Common myeloid progenitor, CD34-positive (primary cell): Measurements from ENCODE around the gene NAT10.
"Not testable (repeated sequence)": the region's sequence is repeated elsewhere in the genome, so short reads cannot be mapped to it uniquely, and the experiment has no call there.

Experiments used
- CTCF ChIA-PET: fragments of 350-600 bp; sonication (Branson Sonifier 250); formaldehyde crosslinking; loops from one replicate; lab custom pipeline; 2021; ENCODE audit warnings: antibody characterized with exemption; lab: Charles Lee
- POLR2A ChIA-PET: fragments of 350-600 bp; sonication (Branson Sonifier 250); formaldehyde crosslinking; loops from one replicate; lab custom pipeline; 2021; ENCODE audit warnings: antibody characterized with exemption; lab: Charles Lee
- DNase-seq, 3 donors: peaks; one replicate each; pipeline versions ENCODE4 v3.0.0 to v3.0.0-alpha.2; 2013
- H3K27ac ChIP-seq, 2 experiments: 1 replicate in 1 of 2; 2 replicates in 1 of 2; pipeline ENCODE4 v1.7.0; 2013; ENCODE audit warnings: inconsistent platforms in 2 of 2, low read length in 2 of 2, mild to moderate bottlenecking in 2 of 2, low read depth in 1 of 2, moderate library complexity in 1 of 2; ENCODE audit not compliant: severe bottlenecking in 2 of 2, insufficient read depth in 1 of 2, poor library complexity in 1 of 2
- H3K27me3 ChIP-seq, 5 experiments: replicated peaks in 2 of 5; 1 replicate in 3 of 5; 2 replicates in 2 of 5; pipeline versions ENCODE4 v1.6.1 to v1.7.0; 2013; ENCODE audit warnings: low read length in 4 of 5, mild to moderate bottlenecking in 2 of 5, moderate library complexity in 2 of 5, inconsistent platforms in 1 of 5; ENCODE audit not compliant: insufficient read depth in 5 of 5, control insufficient read depth in 4 of 5
- H3K36me3 ChIP-seq, 4 experiments: 1 replicate in 2 of 4; 2 replicates in 2 of 4; pipeline versions ENCODE4 v1.6.1 to v1.7.0; 2013; ENCODE audit warnings: low read length in 3 of 4, control low read depth in 1 of 4, mild to moderate bottlenecking in 1 of 4; ENCODE audit not compliant: control insufficient read depth in 4 of 4, insufficient read depth in 4 of 4
- H3K4me1 ChIP-seq, 4 experiments: 1 replicate in 3 of 4; 2 replicates in 1 of 4; pipeline versions ENCODE4 v1.6.1 to v1.7.1; 2013; ENCODE audit warnings: low read length in 3 of 4, mild to moderate bottlenecking in 3 of 4, control low read depth in 1 of 4, inconsistent platforms in 1 of 4, moderate library complexity in 1 of 4; ENCODE audit not compliant: control insufficient read depth in 4 of 4, insufficient read depth in 4 of 4; ENCODE audit errors: control extremely low read depth in 1 of 4
- H3K4me3 ChIP-seq, 7 experiments: 1 replicate in 4 of 7; 2 replicates in 3 of 7; pipeline versions ENCODE4 v1.5.1 to v1.7.0; 2013; ENCODE audit warnings: mild to moderate bottlenecking in 7 of 7, low read length in 6 of 7, moderate library complexity in 6 of 7, inconsistent platforms in 2 of 7, low read depth in 2 of 7, control low read depth in 1 of 7; ENCODE audit not compliant: insufficient read depth in 4 of 7, control insufficient read depth in 1 of 7; ENCODE audit errors: extremely low read depth in 1 of 7
- H3K9me3 ChIP-seq, 5 experiments: 1 replicate in 4 of 5; 2 replicates in 1 of 5; pipeline versions ENCODE4 v1.6.1 to v1.7.1; 2013; ENCODE audit warnings: low read length in 4 of 5, mild to moderate bottlenecking in 2 of 5, inconsistent platforms in 1 of 5, low read depth in 1 of 5, moderate library complexity in 1 of 5; ENCODE audit not compliant: control insufficient read depth in 4 of 5, insufficient read depth in 2 of 5; ENCODE audit errors: control extremely low read depth in 1 of 5
- WGBS: methylation state at CpG from one replicate; pipeline ENCODE4 v1.1.5; 2013; ENCODE audit not compliant: insufficient coverage; 5-methylcytosine and 5-hydroxymethylcytosine counted together

The NAT10 gene

GRCh38 chr11:34178209-34178821 lies 72.9 kb downstream of the NAT10 start:
- ChIA-PET CTCF (interaction anchor here (1.9 to 2.6 kb wide), 5 partner anchors 8 to 289 kb away, joined by 5 to 12 read pairs (median 7); no protein-coding TSS in a partner anchor), POLR2A (no interaction called here)
- no peak overlapping the region for H3K27ac ChIP-seq
- no peaks in the 10 kb centered on the region for H3K27me3 ChIP-seq
- DNase-seq: no peak
- H3K36me3 ChIP-seq: no peaks in the 10 kb centered on the region
- H3K9me3 ChIP-seq: no peaks in the 10 kb centered on the region
- over 99% methylated on average over 9 of the region's 10 CpGs for WGBS
- H3K4me3 ChIP-seq: no peak overlapping the region
- peaks cover 0 to 27% (median 8%) of the 10 kb centered on the region in 4 experiments for H3K4me1 ChIP-seq

DNA sequence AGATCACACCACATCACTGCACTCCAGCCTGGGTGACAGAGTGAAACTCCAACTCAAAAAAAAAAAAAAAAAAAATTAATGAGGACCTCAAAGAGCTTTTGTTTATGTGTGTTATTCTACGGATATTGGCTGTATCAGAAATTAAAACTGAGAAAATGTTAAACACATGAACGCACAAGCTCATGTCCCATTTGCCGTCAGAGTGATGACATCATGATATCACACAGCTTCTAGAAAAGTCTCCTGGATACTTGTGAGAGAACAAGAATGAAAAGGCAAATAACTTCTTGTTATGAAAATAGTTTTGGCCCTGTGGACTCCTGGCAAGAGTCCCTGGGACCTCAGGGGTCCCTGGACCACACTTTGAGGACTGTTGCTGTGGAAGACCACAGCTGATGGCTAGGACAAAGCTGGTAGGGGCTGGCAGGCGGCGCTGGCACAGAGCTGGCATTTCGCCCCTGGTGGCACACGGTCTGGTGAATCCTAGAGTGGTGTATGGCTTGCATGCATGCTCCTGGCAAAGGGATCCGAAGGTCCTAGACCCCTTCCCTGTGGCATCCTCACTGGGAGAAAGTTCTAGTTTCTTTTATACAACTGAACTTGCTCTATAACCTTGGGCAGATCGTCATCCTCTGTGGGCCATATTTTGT lies 73.7 kb downstream of the NAT10 start:
- no peaks in the 10 kb centered on the region for H3K27me3 ChIP-seq
- ChIA-PET CTCF (interaction anchor here (1.2 to 2.6 kb wide), 6 partner anchors 9 to 289 kb away, joined by 3 to 9 read pairs (median 6); no protein-coding TSS in a partner anchor), POLR2A (interaction anchor here (0.6 kb wide), 1 partner anchor 179 kb away, joined by 3 read pairs; the partner anchor contains the start of gene ABTB2)
- H3K4me1 ChIP-seq: peaks cover 0 to 27% (median 6%) of the 10 kb centered on the region in 4 experiments
- no peaks in the 10 kb centered on the region for H3K9me3 ChIP-seq
- 100% methylated on average over 9 of the region's 9 CpGs for WGBS
- no peaks in the 10 kb centered on the region for H3K36me3 ChIP-seq
- DNase-seq: no peak
- H3K27ac ChIP-seq: no peak overlapping the region
- no peak overlapping the region for H3K4me3 ChIP-seq

DNA sequence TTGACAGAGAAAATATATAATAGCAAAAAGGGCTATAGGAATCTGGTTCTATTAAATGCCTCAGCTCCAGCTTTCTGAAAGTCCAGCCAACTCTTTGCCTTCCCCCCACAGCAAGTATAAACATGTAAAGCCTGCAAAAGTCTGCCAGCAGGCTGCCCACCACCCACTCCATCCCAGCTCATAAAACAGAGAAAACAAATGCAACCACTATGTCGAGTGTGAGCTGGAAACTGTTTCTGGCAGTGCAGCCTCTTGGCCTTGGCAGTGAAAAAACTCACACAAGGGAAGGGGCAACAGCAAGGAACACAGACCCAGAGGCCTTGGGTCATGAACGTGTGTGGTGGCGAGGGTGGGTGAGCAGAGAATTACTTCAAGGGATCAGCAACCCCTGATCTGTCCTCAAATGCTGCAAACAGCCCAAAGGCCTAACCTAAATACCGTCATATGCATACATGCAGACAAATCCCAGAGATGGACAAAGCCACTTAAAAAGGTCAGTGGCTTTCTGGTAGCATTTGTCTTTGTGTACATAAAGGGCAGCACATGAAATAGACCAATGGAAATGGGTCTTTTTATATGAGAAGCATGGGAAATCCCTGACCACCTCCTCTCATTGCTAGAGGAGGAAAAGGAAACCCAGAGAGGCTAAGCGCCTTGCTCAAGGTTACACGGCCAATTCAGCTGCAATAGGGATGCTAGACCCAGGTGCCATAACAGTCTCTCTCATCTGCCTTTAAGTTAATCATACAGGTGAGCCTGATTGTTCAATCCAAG lies 74.8 kb downstream of the NAT10 start:
- no peak overlapping the region for H3K4me3 ChIP-seq
- H3K36me3 ChIP-seq: no peaks in the 10 kb centered on the region
- no peak for DNase-seq
- H3K9me3 ChIP-seq: no peaks in the 10 kb centered on the region
- H3K4me1 ChIP-seq: peaks cover 0 to 21% (median under 1%) of the 10 kb centered on the region in 4 experiments
- no peak overlapping the region for H3K27ac ChIP-seq
- H3K27me3 ChIP-seq: no peaks in the 10 kb centered on the region
- 95% methylated on average over 4 of the region's 6 CpGs for WGBS
- POLR2A ChIA-PET: no interaction called here
- CTCF ChIA-PET: interaction anchor here (1.2 to 2.0 kb wide), 4 partner anchors 8 to 287 kb away, joined by 3 to 9 read pairs (median 6); no protein-coding TSS in a partner anchor

DNA sequence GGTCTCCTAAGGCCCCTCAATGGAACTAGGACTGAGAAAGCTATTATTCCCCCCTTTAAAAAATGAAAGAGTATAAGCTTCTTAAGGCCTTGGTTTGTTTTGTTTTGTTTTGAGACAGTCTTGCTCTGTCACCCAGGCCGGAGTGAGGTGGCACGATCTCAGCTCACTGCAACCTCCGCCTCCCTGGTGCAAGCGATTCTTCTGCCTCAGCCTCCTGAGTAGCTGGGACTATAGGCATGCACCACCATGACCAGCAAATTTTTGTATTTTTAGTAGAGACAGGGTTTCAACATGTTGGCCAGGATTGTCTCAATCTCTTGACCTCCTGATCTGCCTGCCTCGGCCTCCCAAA lies 75.4 kb downstream of the NAT10 start:
- WGBS: 79% methylated on average over 5 of the region's 5 CpGs
- CTCF ChIA-PET, H3K9me3 ChIP-seq, H3K27ac ChIP-seq, DNase-seq, H3K36me3 ChIP-seq, H3K27me3 ChIP-seq, POLR2A ChIA-PET, H3K4me3 ChIP-seq: not testable (repeated sequence)
- H3K4me1 ChIP-seq: peaks cover 0 to 16% (median under 1%) of the 10 kb centered on the region in 4 experiments

- DNase-seq: no peak
- H3K9me3 ChIP-seq: no peaks in the 10 kb centered on the region
- H3K27ac ChIP-seq: no peak overlapping the region
- H3K4me1 ChIP-seq: peaks cover 0 to 11% (median under 1%) of the 10 kb centered on the region in 4 experiments
- ChIA-PET CTCF (interaction anchor here (1.1 kb wide), 1 partner anchor 287 kb away, joined by 6 read pairs; no protein-coding TSS in a partner anchor), POLR2A (no interaction called here)
- WGBS: 77% methylated on average over 5 of the region's 5 CpGs
- no peaks in the 10 kb centered on the region for H3K27me3 ChIP-seq
- H3K36me3 ChIP-seq: no peaks in the 10 kb centered on the region
- no peak overlapping the region for H3K4me3 ChIP-seq
Observed at GRCh38 chr11:34181251-34181650, 75.8 kb downstream of the NAT10 start.

DNA sequence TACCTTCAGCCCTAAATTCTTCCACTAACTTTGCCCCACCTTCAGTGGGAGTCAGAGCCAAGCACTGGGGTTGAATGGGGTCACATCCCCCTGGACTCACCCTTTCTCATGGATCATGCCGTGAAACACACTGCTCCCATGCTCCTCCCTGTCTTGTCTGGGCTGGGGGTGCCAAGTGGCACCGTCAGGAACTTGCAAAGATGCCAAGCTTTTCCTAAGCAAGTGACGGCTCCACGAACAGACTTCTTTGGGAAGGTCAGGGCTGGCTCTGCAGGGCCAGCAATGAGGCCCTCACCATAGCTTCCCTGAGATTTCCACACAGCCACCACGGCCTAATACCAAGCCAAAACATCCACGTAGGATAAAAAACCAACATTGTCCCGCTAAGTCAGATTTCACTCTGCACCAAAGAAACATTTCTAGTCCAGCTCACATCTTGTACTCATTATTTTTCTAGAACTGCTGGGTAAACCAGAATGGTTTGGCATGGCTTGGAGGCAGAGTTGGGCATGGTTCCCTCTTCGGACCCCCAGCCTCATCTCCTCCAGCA lies 76.5 kb downstream of the NAT10 start:
- 87% methylated on average over 6 of the region's 8 CpGs for WGBS
- POLR2A ChIA-PET: no interaction called here

More for the DNA sequence above, 76.5 kb downstream of the NAT10 start:
- H3K4me1 ChIP-seq: peaks cover 0 to 9% (median 0%) of the 10 kb centered on the region in 4 experiments
- no peak overlapping the region for H3K4me3 ChIP-seq
- no peak for DNase-seq
- no peaks in the 10 kb centered on the region for H3K27me3 ChIP-seq
- H3K9me3 ChIP-seq: no peaks in the 10 kb centered on the region
- CTCF ChIA-PET: interaction anchor here (1.1 kb wide), 1 partner anchor 286 kb away, joined by 6 read pairs; no protein-coding TSS in a partner anchor
- H3K27ac ChIP-seq: no peak overlapping the region
- no peaks in the 10 kb centered on the region for H3K36me3 ChIP-seq
